Suppressor macrophage (primary cell): ENCODE data around the gene IMMP1L.
A peak's percentile ranks its signal among the peaks of the same experiment; 100 is the strongest.
"Not testable (repeated sequence)": the region's sequence is repeated elsewhere in the genome, so short reads cannot be mapped to it uniquely, and the experiment has no call there.

ENCODE experiments used
- DNase-seq, 4 experiments: peaks; one replicate each; pipeline ENCODE4 v3.0.0-alpha.2; 2020 to 2022
- total RNA-seq, 17 experiments: gene quantifications; one replicate each; lab custom pipeline; 2026; ENCODE audit warnings: mixed read lengths in 6 of 17, inconsistent platforms in 3 of 17; lab: John Stamatoyannopoulos, UW

IMMP1L gene, protein sequence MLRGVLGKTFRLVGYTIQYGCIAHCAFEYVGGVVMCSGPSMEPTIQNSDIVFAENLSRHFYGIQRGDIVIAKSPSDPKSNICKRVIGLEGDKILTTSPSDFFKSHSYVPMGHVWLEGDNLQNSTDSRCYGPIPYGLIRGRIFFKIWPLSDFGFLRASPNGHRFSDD
- total RNA-seq: 2.6 to 8.9 (median 4.7) reads per million in 17 experiments

DNA sequence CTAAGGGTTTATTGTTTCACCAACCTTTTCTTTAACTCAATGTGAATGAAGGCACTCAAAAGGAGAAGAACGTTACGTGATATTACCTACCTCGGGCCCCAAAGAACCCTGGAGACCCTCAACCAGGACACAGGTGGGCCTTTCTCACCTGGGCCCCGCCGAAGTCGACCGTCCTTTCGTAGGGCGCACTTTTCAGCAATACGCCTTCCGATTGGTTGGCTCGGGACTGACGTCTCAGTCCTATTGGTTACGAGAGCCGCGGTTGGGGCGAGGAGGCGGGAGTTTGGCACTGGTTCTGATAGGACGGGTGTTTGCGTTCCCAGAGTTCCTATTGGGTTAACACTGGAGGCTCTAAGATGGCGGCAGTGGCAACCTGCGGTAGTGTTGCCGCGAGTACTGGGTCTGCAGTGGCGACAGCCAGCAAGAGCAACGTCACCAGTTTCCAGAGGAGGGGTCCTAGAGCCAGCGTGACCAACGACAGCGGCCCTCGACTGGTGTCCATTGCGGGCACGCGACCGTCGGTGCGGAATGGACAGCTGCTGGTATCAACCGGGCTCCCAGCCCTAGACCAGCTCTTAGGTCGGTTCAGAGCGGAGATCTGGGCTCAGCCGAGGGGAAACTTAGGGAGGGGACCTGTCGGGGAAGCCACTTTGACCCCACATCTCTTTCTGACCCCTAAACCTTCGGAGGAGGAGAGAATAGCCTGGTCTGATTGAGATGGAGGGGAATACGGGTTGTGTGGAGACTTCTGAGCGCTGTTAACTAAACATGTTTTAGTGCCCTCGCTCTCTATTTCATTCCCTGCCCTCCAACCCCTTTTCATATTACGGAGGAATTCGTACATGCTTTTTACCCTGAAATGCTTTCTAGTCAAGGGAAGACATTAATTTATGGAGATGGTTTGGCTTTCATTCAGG, at the start of gene IMMP1L, which contains the start of gene ELP4:
IMMP1L (minus strand) TSS at position 194 of the 917 bp plus-strand sequence. CDS start 46,346 bp downstream, outside the sequence.
ELP4 (plus strand) TSS at position 339 of the 917 bp plus-strand sequence; CDS start at position 357, 18 bp downstream.
- peak; percentile 95 to 97 (median 97) for DNase-seq

DNA sequence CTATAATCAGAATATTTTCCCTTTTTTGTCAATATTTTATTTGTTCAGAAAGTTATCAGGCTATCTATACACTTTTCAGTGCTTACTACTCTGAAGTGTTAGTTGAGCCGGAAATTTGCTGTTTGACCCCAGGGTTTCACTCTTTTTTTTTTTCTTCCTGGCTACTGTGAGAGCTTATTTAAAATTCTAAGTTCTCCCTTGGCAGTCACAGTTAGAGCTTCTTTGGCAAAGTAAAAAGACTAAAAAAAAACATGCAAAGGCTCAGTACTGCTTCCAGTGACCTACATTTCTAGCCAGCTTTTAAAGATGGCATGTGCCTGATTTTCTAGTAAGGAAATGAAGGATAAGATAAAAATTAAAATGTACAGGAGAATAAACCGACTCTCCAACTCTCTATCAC, 48.6 kb upstream of the IMMP1L start:
- DNase-seq: no peak

DNA sequence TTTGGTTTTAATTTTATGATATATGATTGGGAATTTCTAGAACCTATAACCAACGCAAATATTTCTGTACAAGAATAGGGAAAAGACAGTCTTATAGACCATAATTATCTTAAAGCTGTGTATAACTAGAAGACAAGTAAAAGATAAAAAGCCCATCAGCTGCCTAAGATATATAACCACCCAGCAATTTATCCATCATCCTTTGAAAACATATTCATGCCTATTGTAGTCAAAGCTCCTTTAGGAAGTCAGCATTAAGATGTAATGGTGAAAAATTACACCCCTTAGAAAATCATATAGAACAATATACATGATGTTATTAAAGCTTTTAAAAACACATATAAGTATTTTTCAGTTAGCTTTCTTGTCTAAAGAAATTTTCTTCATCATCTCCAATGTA, 46.5 kb upstream of the IMMP1L start:
- no peak for DNase-seq

DNA sequence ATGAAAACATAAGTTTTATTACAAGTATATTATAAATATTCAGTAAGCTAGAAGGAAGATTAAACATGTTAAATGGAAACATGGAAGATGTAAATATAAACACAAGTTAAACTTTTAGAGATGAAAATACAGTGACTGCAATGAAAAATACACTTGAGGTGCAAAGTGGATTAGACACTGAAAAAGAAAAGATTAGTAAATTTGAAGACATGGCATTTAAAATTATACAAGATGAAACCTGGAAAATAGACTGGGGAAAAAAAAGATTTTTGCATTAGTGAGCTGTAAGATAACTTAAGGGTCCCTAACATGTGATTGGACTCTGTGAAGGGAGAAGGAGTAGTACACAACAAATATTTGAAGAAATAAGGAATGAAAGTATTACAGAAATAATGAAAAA, 33.4 kb upstream of the IMMP1L start:
- DNase-seq: no peak

GRCh38 chr11:31535479-31535878, 26.1 kb upstream of the IMMP1L start:
- DNase-seq: no peak

GRCh38 chr11:31531293-31531692, 21.9 kb upstream of the IMMP1L start:
- DNase-seq: no peak

- no peak for DNase-seq
These were observed 20.3 kb upstream of the IMMP1L start for GRCh38 chr11:31529701-31530100.

- no peak for DNase-seq
These were observed 19.8 kb upstream of the IMMP1L start for GRCh38 chr11:31529189-31529588.

- DNase-seq: no peak
These were observed 12.2 kb upstream of the IMMP1L start for GRCh38 chr11:31521497-31522150.

DNA sequence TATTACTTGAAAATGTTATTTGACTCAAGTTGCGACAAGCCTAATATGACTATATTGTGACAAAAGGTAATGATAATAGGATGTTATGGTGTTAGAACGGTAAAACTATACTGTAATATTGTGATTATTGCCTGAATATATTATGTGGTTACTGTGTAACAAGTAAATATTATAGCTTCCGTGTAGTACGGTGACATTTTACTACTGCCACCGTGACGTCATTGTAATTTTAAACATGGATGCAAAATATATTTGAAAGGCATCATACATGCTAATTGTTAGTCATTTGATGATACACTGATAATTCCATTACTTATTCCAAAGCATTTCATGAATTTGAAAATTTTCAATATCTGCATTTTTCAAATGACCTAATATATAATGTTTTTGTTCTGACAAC, 2.7 kb upstream of the IMMP1L start:
- no peak for DNase-seq

DNA sequence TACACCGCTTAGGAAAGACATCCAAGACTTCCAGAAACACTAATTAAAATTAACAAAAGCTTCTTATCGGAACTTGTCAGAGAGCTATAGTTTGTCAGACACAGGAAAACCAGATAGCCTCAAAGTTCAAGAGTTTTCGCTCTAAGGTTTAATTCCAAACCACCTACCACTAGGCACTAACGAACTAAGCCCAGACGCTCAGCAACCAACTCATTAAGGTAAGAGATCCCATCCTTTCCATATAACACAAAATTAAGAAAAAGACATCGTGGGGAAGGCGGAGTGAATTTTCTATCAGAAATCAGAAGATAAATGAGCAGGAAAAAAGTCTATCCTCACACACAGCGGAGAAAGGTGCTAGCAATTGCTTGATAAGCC, 382 bp downstream of the IMMP1L start:
- peak in 2 of 4 experiments; percentile 2 to 21 for DNase-seq

- DNase-seq: no peak
These were observed 8.9 kb downstream of the IMMP1L start for GRCh38 chr11:31500560-31500959.

DNA sequence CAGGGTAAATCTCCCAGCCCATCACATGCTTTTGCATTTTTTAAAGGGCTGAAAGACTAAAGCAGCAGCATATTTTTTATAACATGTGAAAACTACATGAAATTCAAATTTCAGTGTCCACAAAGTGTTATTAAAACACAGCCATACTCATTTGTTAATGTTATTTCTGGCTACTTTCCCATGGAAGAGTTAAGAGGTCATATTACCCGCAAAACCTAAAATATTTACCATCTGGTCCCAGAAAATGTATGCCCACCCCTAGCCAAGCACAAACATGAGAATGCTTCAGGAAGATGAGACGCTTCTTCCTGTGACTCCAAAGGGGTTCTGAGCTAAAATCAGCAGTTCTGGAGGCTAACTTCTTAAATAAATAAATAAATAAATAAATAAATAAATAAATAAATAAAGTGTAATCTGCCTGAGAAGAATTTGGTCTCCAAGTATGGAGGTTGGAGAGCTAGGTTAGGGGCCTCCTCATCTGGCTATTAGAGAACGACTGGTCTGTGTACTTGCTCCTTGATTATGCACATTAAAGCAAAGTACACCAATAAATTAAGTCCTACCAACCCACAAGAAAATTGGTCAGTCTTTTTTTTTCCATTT, 9.7 kb downstream of the IMMP1L start:
- no peak for DNase-seq

DNA sequence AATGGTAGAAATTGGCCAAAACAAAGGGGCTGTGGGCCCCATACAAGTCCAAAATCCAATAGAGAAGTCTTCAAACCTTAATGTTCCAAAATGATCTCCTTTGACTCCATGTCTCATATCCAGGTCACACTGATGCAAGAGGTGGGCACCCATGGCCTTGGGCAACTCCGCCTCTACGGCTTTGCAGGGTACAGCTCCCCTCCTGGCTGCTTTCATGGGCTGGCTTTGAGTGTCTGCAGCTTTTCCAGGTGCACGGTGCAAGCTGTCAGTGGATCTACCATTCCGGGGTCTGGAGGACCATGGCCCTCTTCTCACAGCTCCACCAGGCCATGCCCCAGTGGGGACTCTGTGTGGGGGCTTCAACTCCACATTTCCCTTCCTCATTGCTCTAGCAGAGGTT, 15.7 kb downstream of the IMMP1L start:
- not testable (repeated sequence) for DNase-seq

GRCh38 chr11:31493235-31493634, 16.2 kb downstream of the IMMP1L start:
- DNase-seq: no peak

DNA sequence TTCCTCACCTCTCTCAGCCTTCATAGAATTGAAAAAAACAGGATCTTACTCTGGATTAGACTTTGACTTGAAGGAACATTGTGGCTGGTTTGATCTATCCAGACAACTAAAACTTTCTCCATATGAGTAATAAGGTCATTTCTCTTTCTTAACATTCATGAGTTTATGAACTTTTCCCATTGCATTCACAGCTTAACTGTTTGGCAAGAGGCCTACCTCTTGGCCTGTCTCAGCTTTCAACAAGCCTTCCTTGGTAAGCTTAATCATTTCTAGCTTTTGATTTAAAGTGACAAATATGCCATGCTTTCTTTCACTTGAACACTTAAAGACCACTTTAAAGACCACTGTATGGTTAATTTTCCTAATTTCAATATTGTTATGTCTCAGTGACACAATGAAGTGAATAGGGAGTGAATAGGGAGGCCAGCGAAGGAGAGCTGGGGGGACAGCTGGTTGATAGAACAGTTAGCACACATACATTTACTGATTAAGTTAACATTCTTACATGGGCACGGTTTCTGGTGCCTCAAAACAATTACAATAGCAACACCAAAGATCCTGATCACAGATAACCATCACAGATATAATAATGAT, 17.0 kb downstream of the IMMP1L start:
- no peak for DNase-seq

GRCh38 chr11:31487848-31488247, 21.6 kb downstream of the IMMP1L start:
- DNase-seq: peak; percentile 18 to 47 (median 29)

- no peak for DNase-seq
These were observed 24.9 kb downstream of the IMMP1L start for GRCh38 chr11:31484497-31484896.

GRCh38 chr11:31480930-31481329, 28.5 kb downstream of the IMMP1L start:
- DNase-seq: no peak

- no peak for DNase-seq
These were observed 30.4 kb downstream of the IMMP1L start for GRCh38 chr11:31479066-31479465.

DNA sequence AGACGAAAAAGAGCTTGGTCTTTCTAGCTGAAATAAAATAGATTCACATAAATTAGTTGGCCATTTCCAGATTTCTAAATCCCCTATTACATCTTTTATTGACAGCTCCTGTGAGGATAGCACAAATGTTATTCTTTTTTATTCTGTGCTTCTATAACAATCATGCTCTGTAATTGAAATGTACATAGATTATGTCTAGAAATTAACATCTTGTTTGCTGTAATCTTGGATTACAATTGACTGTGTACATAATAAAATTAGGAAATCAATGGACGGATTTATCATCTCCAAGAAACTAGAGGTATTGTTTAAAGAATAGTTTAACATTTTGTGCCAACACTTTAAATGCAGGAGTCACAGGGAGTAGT, 31.2 kb downstream of the IMMP1L start:
- DNase-seq: no peak

DNA sequence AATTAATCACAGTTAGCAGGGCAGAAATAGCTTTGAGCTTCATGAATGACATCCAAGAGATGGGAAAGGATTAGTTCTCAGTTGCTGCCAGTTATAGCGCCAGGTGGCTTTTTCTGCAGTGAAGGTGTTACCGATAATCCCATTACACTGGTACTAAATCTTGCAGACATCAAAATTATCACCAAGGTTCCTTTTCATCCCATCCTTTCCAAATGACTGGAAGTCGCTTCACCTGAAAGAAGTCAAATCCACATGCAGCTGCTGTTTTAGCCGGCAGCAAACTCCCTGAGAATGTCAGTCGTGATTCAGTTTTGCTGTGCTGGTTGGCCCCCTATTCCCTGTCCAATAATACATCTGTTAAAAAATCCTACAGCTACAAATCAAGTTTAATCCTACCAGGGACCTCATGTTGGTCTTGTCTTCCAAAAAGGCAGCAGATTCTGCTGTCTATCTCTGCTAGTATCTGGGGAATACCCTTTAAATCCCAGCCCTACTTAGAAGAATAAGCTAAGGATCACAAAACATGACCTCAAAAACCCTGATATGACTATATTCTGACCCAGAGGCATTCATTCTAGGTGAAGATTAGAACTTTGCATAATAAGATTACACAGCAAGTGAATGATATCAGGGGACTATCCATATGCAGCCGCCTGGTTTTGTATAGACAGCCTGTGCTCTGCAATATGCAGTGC, 31.7 kb downstream of the IMMP1L start:
- DNase-seq: no peak
